DOHH2 (cell line): ENCODE measurements around the gene CCR5.

Experiments
- H3F3A ChIP-seq: fragments of 200-600 bp; sonication (generic), shearing (Covaris generic); 2 replicates; pipeline ENCODE4 v1.6.0; 2016; ENCODE audit warnings: antibody characterized with exemption, mild to moderate bottlenecking; ENCODE audit not compliant: control insufficient read depth, insufficient read depth
- H3K27ac ChIP-seq: fragments of 200-600 bp; sonication (generic); 2 replicates; pipeline ENCODE4 v1.5.1; 2014; ENCODE audit warnings: low read depth, mild to moderate bottlenecking, low read length, moderate library complexity
- H3K27me3 ChIP-seq: fragments of 200-600 bp; sonication (generic); 2 replicates; pipeline ENCODE4 v1.6.1; 2014; ENCODE audit warnings: mild to moderate bottlenecking, low read length, mixed read lengths; ENCODE audit not compliant: control insufficient read depth
- H3K36me3 ChIP-seq: fragments of 200-600 bp; sonication (generic); 2 replicates; pipeline ENCODE4 v1.6.1; 2014; ENCODE audit warnings: mild to moderate bottlenecking, low read length, moderate library complexity, mixed read lengths; ENCODE audit not compliant: control insufficient read depth
- H3K4me1 ChIP-seq: fragments of 200-600 bp; sonication (generic); 2 replicates; pipeline ENCODE4 v1.6.1; 2014; ENCODE audit warnings: mild to moderate bottlenecking, low read length, mixed read lengths; ENCODE audit not compliant: control insufficient read depth
- H3K4me2 ChIP-seq: fragments of 200-600 bp; sonication (generic); 2 replicates; pipeline ENCODE4 v1.6.0; 2014; ENCODE audit warnings: mild to moderate bottlenecking, low read length, moderate library complexity
- H3K4me3 ChIP-seq: fragments of 200-600 bp; sonication (generic); 2 replicates; pipeline ENCODE4 v1.5.1; 2014; ENCODE audit warnings: mild to moderate bottlenecking, low read length, mixed read lengths
- H3K79me2 ChIP-seq: fragments of 200-600 bp; sonication (generic); 2 replicates; pipeline ENCODE4 v1.6.1; 2014; ENCODE audit warnings: mild to moderate bottlenecking, low read length, mixed read lengths; ENCODE audit not compliant: control insufficient read depth
- H3K9me2 ChIP-seq: fragments of 200-600 bp; sonication (generic); replicated peaks from 2 replicates; pipeline ENCODE4 v1.6.1; 2014; ENCODE audit warnings: mild to moderate bottlenecking, low read length, mixed read lengths; ENCODE audit not compliant: control insufficient read depth
- H3K9me3 ChIP-seq: fragments of 200-600 bp; sonication (generic); 2 replicates; pipeline ENCODE4 v1.6.1; 2014; ENCODE audit warnings: antibody characterized with exemption, low read length, mixed read lengths; ENCODE audit not compliant: control insufficient read depth, insufficient read depth
- H4K20me1 ChIP-seq: fragments of 200-600 bp; sonication (generic); 2 replicates; pipeline ENCODE4 v1.6.0; 2014; ENCODE audit warnings: low read depth, mild to moderate bottlenecking, antibody characterized with exemption, low read length, moderate library complexity; ENCODE audit not compliant: control insufficient read depth, insufficient read depth
- EZH2phosphoT487 ChIP-seq: fragments of 200-600 bp; sonication (generic); IDR thresholded peaks from 2 replicates; pipeline ENCODE4 v1.6.1; 2017; ENCODE audit warnings: borderline replicate concordance, mild to moderate bottlenecking, antibody characterized with exemption, low read length, moderate library complexity, mixed read lengths
- TF ChIP-seq, protein P1 (sequence below): fragments of 200-600 bp; sonication (generic); IDR thresholded peaks from one replicate; pipeline ENCODE4 v1.5.1; 2014; ENCODE audit warnings: antibody characterized with exemption, mild to moderate bottlenecking, low read depth, low read length; ENCODE audit not compliant: poor library complexity, severe bottlenecking

Gene CCR5

DNA sequence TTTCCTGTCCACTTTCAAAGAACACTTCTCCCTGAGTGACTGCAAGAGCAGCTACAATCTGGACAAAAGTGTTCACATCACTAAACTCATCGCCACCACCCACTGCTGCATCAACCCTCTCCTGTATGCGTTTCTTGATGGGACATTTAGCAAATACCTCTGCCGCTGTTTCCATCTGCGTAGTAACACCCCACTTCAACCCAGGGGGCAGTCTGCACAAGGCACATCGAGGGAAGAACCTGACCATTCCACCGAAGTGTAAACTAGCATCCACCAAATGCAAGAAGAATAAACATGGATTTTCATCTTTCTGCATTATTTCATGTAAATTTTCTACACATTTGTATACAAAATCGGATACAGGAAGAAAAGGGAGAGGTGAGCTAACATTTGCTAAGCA lies 38.1 kb downstream of the CCR5 start:
- Histone ChIP-seq H3K9me2 (no peaks in the 10 kb centered on the region), H3K4me2 (no peak overlapping the region), H3K27me3 (peaks cover 34% of the 10 kb centered on the region), H3K79me2 (no peaks in the 10 kb centered on the region), H3K4me1 (no peaks in the 10 kb centered on the region), H3K27ac (no peak overlapping the region), H3F3A (no peaks in the 10 kb centered on the region), H3K36me3 (no peaks in the 10 kb centered on the region), H4K20me1 (no peaks in the 10 kb centered on the region), H3K9me3 (no peaks in the 10 kb centered on the region), H3K4me3 (no peak overlapping the region)
- TF ChIP-seq, protein P1, sequence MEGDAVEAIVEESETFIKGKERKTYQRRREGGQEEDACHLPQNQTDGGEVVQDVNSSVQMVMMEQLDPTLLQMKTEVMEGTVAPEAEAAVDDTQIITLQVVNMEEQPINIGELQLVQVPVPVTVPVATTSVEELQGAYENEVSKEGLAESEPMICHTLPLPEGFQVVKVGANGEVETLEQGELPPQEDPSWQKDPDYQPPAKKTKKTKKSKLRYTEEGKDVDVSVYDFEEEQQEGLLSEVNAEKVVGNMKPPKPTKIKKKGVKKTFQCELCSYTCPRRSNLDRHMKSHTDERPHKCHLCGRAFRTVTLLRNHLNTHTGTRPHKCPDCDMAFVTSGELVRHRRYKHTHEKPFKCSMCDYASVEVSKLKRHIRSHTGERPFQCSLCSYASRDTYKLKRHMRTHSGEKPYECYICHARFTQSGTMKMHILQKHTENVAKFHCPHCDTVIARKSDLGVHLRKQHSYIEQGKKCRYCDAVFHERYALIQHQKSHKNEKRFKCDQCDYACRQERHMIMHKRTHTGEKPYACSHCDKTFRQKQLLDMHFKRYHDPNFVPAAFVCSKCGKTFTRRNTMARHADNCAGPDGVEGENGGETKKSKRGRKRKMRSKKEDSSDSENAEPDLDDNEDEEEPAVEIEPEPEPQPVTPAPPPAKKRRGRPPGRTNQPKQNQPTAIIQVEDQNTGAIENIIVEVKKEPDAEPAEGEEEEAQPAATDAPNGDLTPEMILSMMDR: no peak
- TF ChIP-seq EZH2phosphoT487: no peak

DNA sequence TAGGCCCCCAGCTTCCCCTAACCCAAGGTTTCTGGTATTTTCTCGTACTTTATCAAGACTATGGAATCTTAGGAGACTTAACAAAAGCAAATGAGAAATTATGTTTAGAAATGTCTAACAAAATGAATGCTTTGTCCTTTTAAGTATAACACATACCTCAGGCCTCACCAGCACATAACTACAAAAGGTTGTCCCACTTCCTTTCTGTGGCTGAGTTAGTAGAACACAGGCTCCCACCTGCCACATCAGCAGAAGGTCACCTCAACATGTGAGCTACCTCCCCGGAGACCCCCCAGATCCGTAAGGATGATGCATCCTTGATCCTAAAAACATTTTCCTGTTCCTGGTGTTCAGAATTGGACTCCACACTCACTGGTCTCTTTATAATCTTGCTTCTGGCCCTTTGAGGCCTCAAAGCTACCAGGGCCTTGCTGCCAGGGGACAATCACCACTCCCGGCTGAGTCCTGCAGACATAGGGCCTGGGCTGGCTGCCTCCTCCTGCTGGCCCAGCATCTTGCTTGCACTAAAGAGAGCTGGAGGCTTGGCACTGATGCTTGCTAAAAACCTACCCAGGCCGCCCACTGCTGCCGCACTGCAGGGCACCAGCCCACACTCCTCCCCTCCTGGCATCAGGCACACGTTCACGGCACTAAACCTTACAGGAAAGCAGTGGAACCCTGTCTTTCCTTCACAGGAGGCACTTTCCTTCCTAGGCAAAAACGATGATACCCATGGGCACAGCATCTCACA lies 39.2 kb downstream of the CCR5 start:
- Histone ChIP-seq H3K4me2 (no peak overlapping the region), H3K27ac (no peak overlapping the region)

DNA sequence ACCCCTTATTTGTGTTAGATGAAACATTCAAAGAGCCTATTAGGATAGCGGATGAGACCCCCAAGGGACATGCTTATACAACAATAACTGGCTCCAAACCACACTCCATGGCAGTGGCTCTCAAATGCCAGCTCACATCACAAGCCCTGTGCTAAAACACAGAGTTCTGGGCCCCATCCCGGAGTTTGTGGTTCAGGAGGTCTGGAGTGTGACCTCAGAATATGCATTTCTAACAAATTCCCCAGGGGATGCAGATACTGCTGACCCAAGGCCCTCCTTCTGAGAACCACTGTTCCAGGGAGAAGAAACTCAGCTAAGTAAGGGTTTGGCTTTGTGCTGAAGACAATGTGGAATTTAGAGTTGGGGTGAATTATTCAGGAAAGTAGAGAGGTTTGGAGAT lies 39.9 kb downstream of the CCR5 start:
- Histone ChIP-seq H3K9me2 (no peaks in the 10 kb centered on the region), H3K9me3 (no peaks in the 10 kb centered on the region), H3F3A (no peaks in the 10 kb centered on the region), H3K4me2 (no peak overlapping the region), H3K4me3 (no peak overlapping the region), H3K4me1 (no peaks in the 10 kb centered on the region), H4K20me1 (no peaks in the 10 kb centered on the region), H3K36me3 (no peaks in the 10 kb centered on the region), H3K79me2 (no peaks in the 10 kb centered on the region), H3K27me3 (peaks cover 37% of the 10 kb centered on the region), H3K27ac (no peak overlapping the region)
- no peak for TF ChIP-seq EZH2phosphoT487
- TF ChIP-seq, protein P1: no peak

More for the DNA sequence above, 39.2 kb downstream of the CCR5 start:
- no peaks in the 10 kb centered on the region for H3K79me2 ChIP-seq
- H3K27me3 ChIP-seq: peaks cover 35% of the 10 kb centered on the region
- no peaks in the 10 kb centered on the region for H3F3A ChIP-seq
- no peaks in the 10 kb centered on the region for H3K36me3 ChIP-seq
- H3K4me1 ChIP-seq: no peaks in the 10 kb centered on the region
- H3K9me3 ChIP-seq: no peaks in the 10 kb centered on the region
- H3K9me2 ChIP-seq: no peaks in the 10 kb centered on the region
- TF ChIP-seq, protein P1: no peak
- no peak for TF ChIP-seq EZH2phosphoT487
- H4K20me1 ChIP-seq: no peaks in the 10 kb centered on the region
- H3K4me3 ChIP-seq: no peak overlapping the region
